ENCODE measurements around the gene SLFN5.
"Not testable (repeated sequence)": the region's sequence is repeated elsewhere in the genome, so short reads cannot be mapped to it uniquely, and the experiment has no call there.

The SLFN5 gene

DNA sequence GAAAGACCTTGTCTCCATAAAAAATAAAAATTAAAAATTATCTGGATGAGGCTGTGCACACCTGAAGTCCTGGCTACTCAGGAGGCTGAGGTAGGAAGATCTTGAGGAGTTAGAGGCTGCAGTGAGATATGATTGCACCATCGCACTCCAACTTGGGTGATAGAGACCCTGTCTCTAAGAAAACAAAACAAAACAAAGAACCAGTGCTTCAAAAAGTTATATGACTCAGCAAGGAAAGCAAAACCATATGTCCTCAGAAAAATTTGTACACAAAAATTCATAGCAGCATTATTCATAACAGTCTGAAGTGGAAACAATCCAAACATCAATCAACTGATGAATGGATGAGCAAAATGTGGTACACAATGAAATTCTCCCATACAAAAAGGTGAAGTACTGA lies 48.9 kb downstream of the SLFN5 start:
- no peak for DNase-seq (ENCODE audit: low read depth)

- DNase-seq (ENCODE audit: low read depth), result no peak
Measured at GRCh38 chr17:35293151-35293847, 50.4 kb downstream of the SLFN5 start.

GRCh38 chr17:35294756-35295155 lies 51.9 kb downstream of the SLFN5 start:
- DNase-seq (ENCODE audit: low read depth), result no peak

GRCh38 chr17:35295686-35296085 lies 52.8 kb downstream of the SLFN5 start:
- DNase-seq (ENCODE audit: low read depth), result no peak

GRCh38 chr17:35297666-35298065 lies 54.8 kb downstream of the SLFN5 start:
- no peak for DNase-seq (ENCODE audit: low read depth)

DNA sequence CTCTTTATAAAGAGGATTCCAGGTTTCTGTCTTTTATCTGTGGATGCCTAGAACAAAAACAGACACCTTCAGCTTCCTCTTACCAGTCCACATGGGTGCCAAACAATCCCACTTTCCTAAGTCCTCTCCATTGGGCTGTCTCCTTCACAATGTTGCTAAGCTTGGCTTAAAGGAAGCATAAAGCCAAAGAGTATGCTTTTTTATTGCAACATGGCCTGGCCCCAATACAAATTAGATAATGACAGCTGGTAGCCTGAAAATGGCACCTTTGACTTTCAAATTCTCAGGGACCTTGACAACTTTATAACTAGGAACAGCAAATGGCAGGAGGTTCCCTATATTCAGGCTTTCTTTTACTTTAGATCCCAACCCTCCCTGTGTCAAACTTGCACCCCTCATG lies 55.8 kb downstream of the SLFN5 start:
- no peak for DNase-seq (ENCODE audit: low read depth)

DNA sequence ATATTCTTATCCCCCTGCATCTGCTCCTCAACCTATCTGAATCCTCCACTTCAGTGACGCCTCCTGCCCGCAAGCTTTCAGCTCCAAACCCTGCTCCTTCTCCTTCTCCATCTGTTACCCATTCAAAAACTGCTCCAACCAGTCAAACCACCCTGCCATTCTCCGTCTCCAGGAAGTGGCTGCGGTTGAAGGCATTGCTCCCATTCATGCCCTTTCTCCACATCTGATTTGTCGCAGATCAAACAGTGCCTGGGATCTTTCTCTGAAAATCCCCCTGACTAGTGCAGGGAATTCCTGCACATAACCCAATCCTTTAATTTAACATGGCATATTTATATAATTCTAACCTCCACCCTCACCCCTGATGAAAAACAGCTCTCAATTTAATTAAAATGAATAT lies 56.3 kb downstream of the SLFN5 start:
- no peak for DNase-seq (ENCODE audit: low read depth)

DNA sequence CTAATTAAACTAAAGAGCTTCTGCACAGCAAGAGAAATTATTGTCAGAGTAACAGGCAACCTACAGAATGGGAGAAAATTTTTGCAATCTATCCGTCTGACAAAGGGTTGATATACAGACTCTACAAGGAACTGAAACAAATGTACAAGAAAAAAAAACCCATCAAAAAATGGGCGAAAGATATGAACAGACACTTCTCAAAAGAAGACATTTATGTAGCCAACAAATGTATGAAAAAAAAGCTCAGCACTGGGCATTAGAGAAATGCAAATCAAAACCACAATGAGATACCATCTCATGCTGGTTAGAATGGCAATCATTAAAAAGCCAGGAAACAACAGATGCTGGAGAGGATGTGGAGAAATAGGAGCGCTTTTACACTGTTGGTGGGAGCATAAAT lies 66.5 kb downstream of the SLFN5 start:
- not testable (repeated sequence) for DNase-seq (ENCODE audit: low read depth)

DNA sequence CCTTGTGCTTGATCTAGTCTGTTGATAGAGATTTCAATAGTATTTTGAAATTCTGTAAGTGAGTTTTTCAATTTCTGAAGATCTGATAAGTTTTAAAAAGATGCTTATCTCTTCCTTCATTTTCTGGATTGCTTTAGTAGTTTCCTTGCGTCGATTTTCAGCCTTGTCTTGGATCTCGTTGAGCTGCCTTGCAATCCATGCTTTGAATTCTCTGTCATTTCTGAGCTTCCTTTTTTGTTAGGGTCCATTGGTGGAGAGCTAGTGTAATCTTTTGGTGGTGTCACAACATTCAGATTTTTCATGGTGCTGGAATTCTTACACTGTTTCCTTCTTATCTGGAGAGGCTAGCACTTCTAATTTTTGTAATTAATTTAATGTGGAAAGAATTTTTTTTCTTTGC lies 69.5 kb downstream of the SLFN5 start:
- no peak for DNase-seq (ENCODE audit: low read depth)

DNA sequence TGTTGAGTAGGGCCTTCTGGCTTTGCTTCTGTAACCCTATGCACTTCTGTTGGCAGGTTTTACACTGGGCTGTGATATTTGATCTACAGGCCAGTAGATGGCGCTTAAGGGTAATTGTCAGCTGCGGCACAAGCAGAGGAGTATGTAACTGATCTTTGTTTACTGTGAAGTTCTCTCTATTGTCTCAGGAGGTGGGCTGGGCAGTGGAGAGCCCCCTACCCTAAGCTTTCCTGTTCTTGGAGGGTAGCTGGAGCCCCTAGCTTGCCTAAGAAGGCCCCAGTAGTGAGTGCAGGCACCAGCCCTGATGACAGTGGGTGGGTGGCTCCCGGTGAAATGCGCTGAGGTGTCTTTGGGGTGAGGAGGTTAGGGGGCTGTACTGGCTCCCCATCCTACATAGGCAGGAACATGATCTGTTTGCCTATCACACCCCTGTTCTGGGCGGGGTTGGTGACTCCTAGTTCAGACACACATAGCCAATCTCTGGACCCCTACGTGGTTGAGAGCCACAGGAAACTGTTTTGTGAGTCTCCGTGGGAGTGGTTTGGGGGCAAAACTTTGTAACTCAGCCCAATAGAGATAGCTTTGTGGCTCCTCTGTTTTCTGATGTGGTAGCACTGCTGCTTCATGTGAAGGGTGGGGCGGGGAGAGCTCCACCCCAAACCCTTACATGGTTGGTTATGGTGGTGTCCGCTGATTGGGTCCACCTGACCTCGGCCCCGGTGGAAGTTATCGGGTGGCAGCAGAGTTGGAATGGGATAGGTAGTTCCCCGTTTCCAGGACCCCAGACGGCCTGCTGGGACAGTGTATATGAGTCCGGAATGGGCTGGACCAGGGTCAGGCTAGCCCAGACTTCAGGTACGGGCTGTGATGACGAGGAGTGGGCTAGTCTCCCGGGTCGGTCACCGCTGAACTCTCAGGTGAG lies 70.2 kb downstream of the SLFN5 start:
- DNase-seq (ENCODE audit: low read depth), result peak; percentile 77

- DNase-seq (ENCODE audit: low read depth), result no peak
Measured at GRCh38 chr17:35313875-35314409, 71.1 kb downstream of the SLFN5 start.

- no peak for DNase-seq (ENCODE audit: low read depth)
Measured at GRCh38 chr17:35314415-35315216, 71.7 kb downstream of the SLFN5 start.

- no peak for DNase-seq (ENCODE audit: low read depth)
Measured at GRCh38 chr17:35315283-35315682, 72.4 kb downstream of the SLFN5 start.

DNA sequence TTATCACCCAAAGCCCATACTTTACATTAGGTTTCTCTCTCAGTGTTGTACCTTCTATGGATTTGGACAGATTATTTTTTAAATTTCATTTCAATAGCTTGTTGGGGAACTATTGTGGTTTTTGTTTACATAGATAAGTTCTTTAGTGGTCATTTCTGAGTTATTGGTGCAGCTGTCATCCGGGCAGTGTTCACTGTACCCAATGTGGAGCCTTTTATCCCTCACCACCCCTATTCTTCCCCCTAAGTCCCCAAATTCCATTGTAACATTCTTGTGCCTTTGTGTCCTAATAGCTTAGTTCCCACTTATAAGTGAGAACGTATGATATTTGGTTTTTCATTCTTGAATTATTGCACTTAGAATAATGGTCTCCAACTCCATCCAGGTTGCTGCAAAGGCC lies 73.1 kb downstream of the SLFN5 start:
- no peak for DNase-seq (ENCODE audit: low read depth)

DNA sequence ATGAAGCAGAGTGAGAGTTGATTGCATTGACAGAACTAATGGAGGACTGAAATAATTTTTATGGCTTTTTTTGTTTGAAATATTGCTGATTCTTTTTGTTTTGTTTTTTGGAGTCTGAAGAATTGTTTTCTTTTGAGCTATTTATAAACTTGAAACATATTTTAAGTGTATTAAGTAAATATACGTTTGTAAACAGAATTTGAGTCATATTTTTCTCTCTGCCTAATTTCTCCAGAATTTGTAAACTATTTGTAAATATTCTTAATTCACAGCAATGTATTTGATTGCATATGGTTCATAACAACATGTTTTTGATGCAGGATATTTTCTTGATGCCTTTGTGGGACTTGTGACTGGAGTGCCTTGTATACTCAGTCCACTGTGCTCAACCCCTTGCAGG lies 79.9 kb downstream of the SLFN5 start:
- DNase-seq (ENCODE audit: low read depth), result no peak
